Activated T-helper 17 cell treated with anti-CD3 and anti-CD28 coated beads, Interleukin-2, amount 50 U/mL, for 72 hours (primary cell): ENCODE measurements around the gene GHRHR. TPM values are rescaled to one million over a fixed set of nuclear protein-coding genes. Genes with fewer than 3 reads are reported as not detected.

Experiments
- ATAC-seq: fragments of 150-1000 bp; cut with Tn5 transposase; replicated peaks from 2 replicates; pipeline ENCODE4 v1.10.0; 2021; ENCODE audit warnings: mild to moderate bottlenecking, moderate library complexity
- H3K27ac Mint-ChIP-seq: one replicate; pipeline ENCODE4 v1.8.0; 2022; ENCODE audit warnings: mixed read lengths
- H3K27me3 Mint-ChIP-seq: one replicate; pipeline ENCODE4 v1.8.0; 2022; ENCODE audit warnings: mixed read lengths
- H3K36me3 Mint-ChIP-seq: one replicate; pipeline ENCODE4 v1.8.0; 2022; ENCODE audit warnings: low read depth, mild to moderate bottlenecking, mixed read lengths
- H3K4me1 Mint-ChIP-seq: one replicate; pipeline ENCODE4 v1.8.0; 2022; ENCODE audit warnings: mixed read lengths
- H3K4me3 Mint-ChIP-seq: one replicate; pipeline ENCODE4 v1.8.0; 2022; ENCODE audit warnings: mild to moderate bottlenecking, mixed read lengths
- H3K9me3 Mint-ChIP-seq: one replicate; pipeline ENCODE4 v1.8.0; 2022; ENCODE audit warnings: mixed read lengths
- total RNA-seq, 2 donors: library from RNA; stranded (reverse); gene quantifications; one replicate each; pipeline ENCODE4 v1.2.3, GENCODE V29; 2022

GHRHR gene
- total RNA-seq, 2 donors from 2014 or later = not detected

GRCh38 chr7:30934225-30934624, 29.5 kb upstream of the GHRHR start:
- H3K27ac Mint-ChIP-seq = no peak overlapping the region
- H3K4me1 Mint-ChIP-seq = no peaks in the 10 kb centered on the region
- no peaks in the 10 kb centered on the region for H3K9me3 Mint-ChIP-seq
- peaks cover 6% of the 10 kb centered on the region for H3K27me3 Mint-ChIP-seq
- H3K4me3 Mint-ChIP-seq = no peak overlapping the region
- ATAC-seq = no peak
- no peaks in the 10 kb centered on the region for H3K36me3 Mint-ChIP-seq

- ATAC-seq = no peak
- Mint-ChIP-seq H3K9me3 (no peaks in the 10 kb centered on the region), H3K4me1 (no peaks in the 10 kb centered on the region), H3K27me3 (peaks cover 13% of the 10 kb centered on the region), H3K27ac (peak overlapping the region; percentile 30), H3K4me3 (no peak overlapping the region), H3K36me3 (no peaks in the 10 kb centered on the region)
These were observed 28.8 kb upstream of the GHRHR start for GRCh38 chr7:30934732-30935568.

- Mint-ChIP-seq H3K27me3 (peaks cover 13% of the 10 kb centered on the region), H3K4me3 (no peak overlapping the region), H3K27ac (no peak overlapping the region), H3K36me3 (no peaks in the 10 kb centered on the region), H3K4me1 (no peaks in the 10 kb centered on the region), H3K9me3 (no peaks in the 10 kb centered on the region)
- ATAC-seq = no peak
These were observed 28.2 kb upstream of the GHRHR start for GRCh38 chr7:30935569-30935877.

GRCh38 chr7:30936650-30937245, 27.0 kb upstream of the GHRHR start:
- no peaks in the 10 kb centered on the region for H3K9me3 Mint-ChIP-seq

GRCh38 chr7:30937416-30937815, 26.3 kb upstream of the GHRHR start:
- Mint-ChIP-seq H3K4me3 (no peak overlapping the region), H3K9me3 (no peaks in the 10 kb centered on the region), H3K27ac (no peak overlapping the region)

More at GRCh38 chr7:30936650-30937245, 27.0 kb upstream of the GHRHR start:
- Mint-ChIP-seq H3K4me1 (no peaks in the 10 kb centered on the region), H3K36me3 (no peaks in the 10 kb centered on the region), H3K27me3 (peaks cover 17% of the 10 kb centered on the region), H3K4me3 (no peak overlapping the region), H3K27ac (no peak overlapping the region)
- ATAC-seq = no peak

GRCh38 chr7:30938435-30939316, 25.1 kb upstream of the GHRHR start:
- Mint-ChIP-seq H3K9me3 (no peaks in the 10 kb centered on the region), H3K4me1 (no peaks in the 10 kb centered on the region), H3K27ac (no peak overlapping the region), H3K27me3 (peaks cover 24% of the 10 kb centered on the region), H3K4me3 (no peak overlapping the region), H3K36me3 (no peaks in the 10 kb centered on the region)
- peak; percentile 69 for ATAC-seq

More at GRCh38 chr7:30937416-30937815, 26.3 kb upstream of the GHRHR start:
- Mint-ChIP-seq H3K4me1 (no peaks in the 10 kb centered on the region), H3K36me3 (no peaks in the 10 kb centered on the region), H3K27me3 (peaks cover 21% of the 10 kb centered on the region)
- ATAC-seq = no peak

GRCh38 chr7:30941582-30942323, 22.0 kb upstream of the GHRHR start:
- Mint-ChIP-seq H3K4me1 (no peaks in the 10 kb centered on the region), H3K36me3 (no peaks in the 10 kb centered on the region), H3K27ac (no peak overlapping the region), H3K9me3 (no peaks in the 10 kb centered on the region), H3K4me3 (no peak overlapping the region), H3K27me3 (peaks cover 34% of the 10 kb centered on the region)
- no peak for ATAC-seq

- peaks cover 30% of the 10 kb centered on the region for H3K27me3 Mint-ChIP-seq
- H3K36me3 Mint-ChIP-seq = no peaks in the 10 kb centered on the region
- H3K4me3 Mint-ChIP-seq = no peak overlapping the region
- H3K27ac Mint-ChIP-seq = no peak overlapping the region
- H3K9me3 Mint-ChIP-seq = no peaks in the 10 kb centered on the region
- ATAC-seq = no peak
- no peaks in the 10 kb centered on the region for H3K4me1 Mint-ChIP-seq
These were observed 13.6 kb upstream of the GHRHR start for GRCh38 chr7:30950197-30950596.

GRCh38 chr7:30954914-30955313, 8.8 kb upstream of the GHRHR start:
- Mint-ChIP-seq H3K4me3 (no peak overlapping the region), H3K9me3 (no peaks in the 10 kb centered on the region), H3K4me1 (no peaks in the 10 kb centered on the region), H3K36me3 (no peaks in the 10 kb centered on the region), H3K27ac (no peak overlapping the region), H3K27me3 (peaks cover 13% of the 10 kb centered on the region)
- no peak for ATAC-seq

- Mint-ChIP-seq H3K4me1 (no peaks in the 10 kb centered on the region), H3K36me3 (no peaks in the 10 kb centered on the region), H3K27me3 (peaks cover 6% of the 10 kb centered on the region), H3K4me3 (no peak overlapping the region), H3K9me3 (no peaks in the 10 kb centered on the region), H3K27ac (no peak overlapping the region)
- no peak for ATAC-seq
These were observed 7.0 kb upstream of the GHRHR start for GRCh38 chr7:30956704-30957103.

GRCh38 chr7:30965372-30965771, 1.6 kb downstream of the GHRHR start:
- no peak overlapping the region for H3K27ac Mint-ChIP-seq
- peaks cover 4% of the 10 kb centered on the region for H3K4me1 Mint-ChIP-seq
- ATAC-seq = no peak
- H3K27me3 Mint-ChIP-seq = peaks cover 16% of the 10 kb centered on the region
- H3K4me3 Mint-ChIP-seq = no peak overlapping the region
- no peaks in the 10 kb centered on the region for H3K36me3 Mint-ChIP-seq
- no peaks in the 10 kb centered on the region for H3K9me3 Mint-ChIP-seq

- peaks cover 4% of the 10 kb centered on the region for H3K4me1 Mint-ChIP-seq
- H3K27ac Mint-ChIP-seq = no peak overlapping the region
- no peak for ATAC-seq
- H3K27me3 Mint-ChIP-seq = peaks cover 16% of the 10 kb centered on the region
- H3K4me3 Mint-ChIP-seq = no peak overlapping the region
- H3K9me3 Mint-ChIP-seq = no peaks in the 10 kb centered on the region
- no peaks in the 10 kb centered on the region for H3K36me3 Mint-ChIP-seq
These were observed 2.1 kb downstream of the GHRHR start for GRCh38 chr7:30965883-30966282.

- Mint-ChIP-seq H3K27ac (no peak overlapping the region), H3K27me3 (peaks cover 32% of the 10 kb centered on the region), H3K4me1 (peaks cover 4% of the 10 kb centered on the region), H3K36me3 (no peaks in the 10 kb centered on the region), H3K4me3 (no peak overlapping the region), H3K9me3 (no peaks in the 10 kb centered on the region)
- no peak for ATAC-seq
These were observed 4.5 kb downstream of the GHRHR start for GRCh38 chr7:30968294-30968693.
